GM23248 (cell line): ENCODE measurements around the gene FOXP2. TPM values are rescaled to one million over a fixed set of nuclear protein-coding genes. Genes with fewer than 3 reads are reported as not detected.
"Not testable (repeated sequence)": the region's sequence is repeated elsewhere in the genome, so short reads cannot be mapped to it uniquely, and the experiment has no call there.

ENCODE experiments used
- DNase-seq: peaks from one replicate; pipeline ENCODE4 v3.0.0-alpha.2; 2015
- H2AFZ ChIP-seq: fragments of 200-600 bp; sonication (generic); 2 replicates; pipeline ENCODE4 v1.6.1; 2016; ENCODE audit warnings: antibody characterized with exemption
- H3F3A ChIP-seq: fragments of 200-600 bp; sonication (generic); 2 replicates; pipeline ENCODE4 v1.6.1; 2016; ENCODE audit warnings: mild to moderate bottlenecking, antibody characterized with exemption, mixed run types; ENCODE audit not compliant: insufficient read depth
- H3K27ac ChIP-seq: fragments of 200-600 bp; sonication (generic); 2 replicates; pipeline ENCODE4 v1.5.1; 2016; ENCODE audit warnings: mild to moderate bottlenecking
- H3K27me3 ChIP-seq: fragments of 200-600 bp; sonication (generic); replicated peaks from 2 replicates; pipeline ENCODE4 v1.6.1; 2016; ENCODE audit warnings: mild to moderate bottlenecking; ENCODE audit not compliant: insufficient read depth
- H3K36me3 ChIP-seq: fragments of 200-600 bp; sonication (generic); 2 replicates; pipeline ENCODE4 v1.6.1; 2016; ENCODE audit warnings: low read depth, mild to moderate bottlenecking
- H3K4me1 ChIP-seq: fragments of 200-600 bp; sonication (generic); 2 replicates; pipeline ENCODE4 v1.6.1; 2016; ENCODE audit warnings: mild to moderate bottlenecking; ENCODE audit not compliant: insufficient read depth
- H3K4me2 ChIP-seq: fragments of 200-600 bp; sonication (generic); one replicate; pipeline ENCODE4 v1.6.1; 2016; ENCODE audit warnings: mild to moderate bottlenecking; ENCODE audit not compliant: unreplicated experiment
- H3K4me3 ChIP-seq: fragments of 200-600 bp; sonication (generic); 2 replicates; pipeline ENCODE4 v1.5.1; 2016; ENCODE audit warnings: mild to moderate bottlenecking
- H3K79me2 ChIP-seq: fragments of 200-600 bp; sonication (generic); 2 replicates; pipeline ENCODE4 v1.6.1; 2016; ENCODE audit warnings: mild to moderate bottlenecking; ENCODE audit not compliant: insufficient read depth
- H3K9ac ChIP-seq: fragments of 200-600 bp; sonication (generic); 2 replicates; pipeline ENCODE4 v1.6.1; 2016; ENCODE audit warnings: mild to moderate bottlenecking
- H3K9me2 ChIP-seq: fragments of 200-600 bp; sonication (generic); 2 replicates; pipeline ENCODE4 v1.6.1; 2016; ENCODE audit warnings: mixed run types, mild to moderate bottlenecking, moderate library complexity; ENCODE audit not compliant: insufficient read depth
- H3K9me3 ChIP-seq: fragments of 200-600 bp; sonication (generic); one replicate; pipeline ENCODE4 v1.6.1; 2017; ENCODE audit warnings: low read depth
- H4K20me1 ChIP-seq: fragments of 200-600 bp; sonication (generic); 2 replicates; pipeline ENCODE4 v1.6.0; 2016; ENCODE audit not compliant: insufficient read depth
- EZH2 ChIP-seq: fragments of 200-600 bp; sonication (generic); IDR thresholded peaks from 2 replicates; pipeline ENCODE4 v1.6.1; 2018; ENCODE audit warnings: antibody characterized with exemption, mild to moderate bottlenecking; ENCODE audit not compliant: insufficient read depth, poor library complexity, severe bottlenecking
- EZH2phosphoT487 ChIP-seq: fragments of 200-600 bp; sonication (generic); IDR thresholded peaks from 2 replicates; pipeline ENCODE4 v1.6.1; 2018; ENCODE audit warnings: antibody characterized with exemption, moderate library complexity, mild to moderate bottlenecking, low read depth; ENCODE audit not compliant: insufficient read depth
- WGBS, 2 experiments: methylation state at CpG; one replicate each; pipeline ENCODE4 v1.1.6; 2015 to 2017; ENCODE audit warnings: low lambda C conversion rate in 2 of 2, low coverage in 1 of 2; ENCODE audit errors: missing lambda C conversion rate in 2 of 2; 5-methylcytosine and 5-hydroxymethylcytosine counted together
- in situ Hi-C: fragments of 300-500 bp; cut with MboI; formaldehyde crosslinking; loops from 2 replicates; pipeline ENCODE4 v1.15.0; 2020
- polyA plus RNA-seq: library from polyadenylated mRNA; unstranded; fragments of >200 nt; fragmentation: Nextera tagmentation; extraction: Ambion mirVana; gene quantifications from 2 replicates; pipeline ENCODE4 v1.2.1, GENCODE V29; 2016
- total RNA-seq: library from RNA; depleted of rRNA; stranded (reverse); fragments of >200 nt; shearing (Covaris generic); gene quantifications from 2 replicates; pipeline ENCODE4 v1.2.3, GENCODE V29; 2014

Gene FOXP2
- total and polyA plus RNA-seq, 2 experiments from 2014 or later, result 2.3 to 5.0 TPM

DNA sequence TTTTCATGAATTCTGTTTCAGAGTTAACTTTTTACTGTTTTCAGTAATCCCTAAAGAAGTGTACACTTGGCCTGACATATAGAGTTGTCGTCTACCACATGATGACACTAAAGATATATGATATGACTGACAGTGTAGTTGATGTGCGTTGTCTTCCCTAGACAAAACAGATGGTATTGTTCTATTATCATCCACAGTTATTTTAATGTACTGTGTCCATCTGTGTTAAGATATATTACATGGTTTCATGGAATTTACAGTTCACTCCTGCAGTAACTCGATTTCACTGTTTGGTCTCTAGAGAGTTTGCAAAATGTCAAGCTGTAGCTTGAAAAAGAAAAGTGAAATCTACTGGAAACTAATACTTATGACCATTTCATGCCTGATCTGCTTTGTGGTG, 18.1 kb downstream of the FOXP2 start:
- Histone ChIP-seq H3K79me2 (no peaks in the 10 kb centered on the region), H3K9me2 (no peaks in the 10 kb centered on the region), H3F3A (no peaks in the 10 kb centered on the region), H3K9ac (no peak overlapping the region), H3K4me3 (no peak overlapping the region), H2AFZ (no peak overlapping the region), H3K9me3 (no peaks in the 10 kb centered on the region), H3K4me1 (no peaks in the 10 kb centered on the region), H3K4me2 (no peak overlapping the region), H3K36me3 (no peaks in the 10 kb centered on the region), H3K27ac (no peak overlapping the region), H3K27me3 (no peaks in the 10 kb centered on the region), H4K20me1 (no peaks in the 10 kb centered on the region)
- 80 to 85% methylated on average over 3 of the region's 3 CpGs for WGBS, 2 experiments
- in situ Hi-C loops, result no loop called here
- TF ChIP-seq EZH2, result no peak
- TF ChIP-seq EZH2phosphoT487, result no peak
- no peak for DNase-seq

DNA sequence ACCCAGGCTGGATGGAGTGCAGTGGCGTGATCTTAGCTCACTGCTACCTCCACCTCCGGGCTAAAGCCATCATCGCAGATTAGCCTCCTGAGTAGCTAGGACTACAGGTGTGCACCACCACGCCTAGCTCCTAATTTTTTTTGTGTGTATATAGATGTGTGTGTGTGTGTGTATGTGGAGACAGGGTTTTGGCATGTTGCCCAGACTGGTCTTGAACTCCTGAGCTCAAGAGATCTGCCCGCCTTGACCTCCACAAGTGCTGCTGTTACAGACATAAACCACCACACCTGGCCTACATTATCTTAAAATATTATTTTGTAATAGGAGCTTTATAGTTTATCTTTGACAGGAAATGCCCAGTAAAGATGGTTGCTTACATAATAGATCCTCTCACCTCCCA, 25.0 kb downstream of the FOXP2 start:
- no peaks in the 10 kb centered on the region for H3K9me3 ChIP-seq
- no peaks in the 10 kb centered on the region for H3K9me2 ChIP-seq
- no peak overlapping the region for H3K4me2 ChIP-seq
- H3K36me3 ChIP-seq, result no peaks in the 10 kb centered on the region
- no peaks in the 10 kb centered on the region for H3F3A ChIP-seq
- in situ Hi-C loops, result no loop called here
- WGBS, 2 experiments, result 85 to 90% methylated on average over 5 of the region's 5 CpGs
- no peak overlapping the region for H3K27ac ChIP-seq
- TF ChIP-seq EZH2phosphoT487 (no peak), EZH2 (no peak)
- H4K20me1 ChIP-seq, result no peaks in the 10 kb centered on the region
- H3K4me1 ChIP-seq, result no peaks in the 10 kb centered on the region
- H3K4me3 ChIP-seq, result no peak overlapping the region
- no peak overlapping the region for H2AFZ ChIP-seq
- no peaks in the 10 kb centered on the region for H3K27me3 ChIP-seq
- H3K79me2 ChIP-seq, result no peaks in the 10 kb centered on the region
- no peak overlapping the region for H3K9ac ChIP-seq
- no peak for DNase-seq

DNA sequence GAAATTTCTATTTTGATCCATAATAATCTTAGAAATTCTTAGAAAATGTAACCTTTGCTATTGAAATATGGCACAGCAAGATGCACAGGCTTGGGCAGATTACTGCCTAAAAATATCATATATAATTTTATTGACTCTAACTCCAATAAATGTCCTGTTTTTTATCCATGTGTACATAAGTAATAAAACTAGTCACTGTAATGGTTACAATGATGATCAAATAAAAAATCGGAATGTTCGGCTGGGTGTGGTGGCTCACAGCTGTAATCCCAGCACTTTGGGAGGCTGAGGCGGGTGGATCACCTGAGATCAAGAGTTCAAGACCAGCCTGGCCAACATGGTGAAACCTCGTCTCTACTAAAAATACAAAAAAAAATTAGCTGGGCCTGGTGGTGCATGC, 26.3 kb downstream of the FOXP2 start:
- H3K36me3 ChIP-seq, H3K27me3 ChIP-seq, DNase-seq, H3K27ac ChIP-seq, in situ Hi-C loops, H3K9me3 ChIP-seq, H3F3A ChIP-seq, H4K20me1 ChIP-seq, H3K4me3 ChIP-seq, H3K4me2 ChIP-seq, H3K4me1 ChIP-seq, H3K9me2 ChIP-seq, H3K9ac ChIP-seq, H3K79me2 ChIP-seq, H2AFZ ChIP-seq: not testable (repeated sequence)
- WGBS, 2 experiments, result 87 to 89% methylated on average over 4 of the region's 4 CpGs

DNA sequence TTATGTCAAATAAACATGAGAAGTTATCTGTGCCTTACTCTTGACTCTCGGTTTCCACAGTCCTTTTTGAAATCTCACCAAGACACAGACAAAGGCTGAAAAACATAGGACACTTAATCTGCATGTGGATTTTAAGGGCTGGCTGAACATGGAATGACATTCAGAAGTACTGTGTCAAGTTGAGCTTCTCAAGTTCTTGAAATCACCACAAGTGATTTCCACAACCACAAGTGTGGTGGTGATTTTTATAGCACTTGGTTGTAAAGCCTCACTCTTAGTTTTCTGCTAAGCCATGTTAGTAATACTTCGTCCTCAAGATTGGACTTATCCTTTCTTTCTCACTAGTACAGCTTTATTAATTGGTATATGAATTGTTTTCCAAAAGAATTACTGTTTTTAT, 29.6 kb downstream of the FOXP2 start:
- H3K9ac ChIP-seq, result no peak overlapping the region
- no peak overlapping the region for H3K4me2 ChIP-seq
- TF ChIP-seq EZH2phosphoT487, result no peak
- TF ChIP-seq EZH2, result no peak
- H3K9me3 ChIP-seq, result no peaks in the 10 kb centered on the region
- in situ Hi-C loops, result no loop called here
- no peaks in the 10 kb centered on the region for H3K9me2 ChIP-seq
- H3K4me3 ChIP-seq, result no peak overlapping the region
- H3K36me3 ChIP-seq, result no peaks in the 10 kb centered on the region
- no peaks in the 10 kb centered on the region for H3K4me1 ChIP-seq
- no peaks in the 10 kb centered on the region for H3F3A ChIP-seq
- H3K27ac ChIP-seq, result no peak overlapping the region
- H2AFZ ChIP-seq, result no peak overlapping the region
- no peak for DNase-seq
- no peaks in the 10 kb centered on the region for H3K79me2 ChIP-seq
- no peaks in the 10 kb centered on the region for H4K20me1 ChIP-seq
- H3K27me3 ChIP-seq, result no peaks in the 10 kb centered on the region
- WGBS, 2 experiments, result 63 to 77% methylated on average over 2 of the region's 2 CpGs

DNA sequence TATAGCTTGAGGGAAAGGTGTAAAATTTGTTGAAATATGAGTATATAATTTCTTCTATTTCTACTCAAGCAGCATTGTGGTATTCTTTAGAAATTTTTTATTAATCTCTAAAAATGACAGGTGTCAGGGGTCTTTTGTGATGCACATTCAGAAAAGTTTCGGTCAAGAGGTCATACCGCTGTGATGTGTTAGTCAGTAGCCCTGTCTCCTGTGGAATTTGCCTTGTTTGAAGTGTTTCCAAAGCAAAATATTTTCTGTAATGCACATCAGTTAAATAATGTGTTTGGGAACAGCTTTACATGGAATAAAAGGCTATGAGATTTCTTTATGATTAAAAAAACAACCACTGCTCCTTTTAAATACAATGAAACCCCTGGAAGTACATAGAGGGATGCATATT, 35.8 kb downstream of the FOXP2 start:
- Histone ChIP-seq H3K4me2 (no peak overlapping the region), H3K27me3 (no peaks in the 10 kb centered on the region), H3K9me3 (no peaks in the 10 kb centered on the region), H4K20me1 (no peaks in the 10 kb centered on the region), H3K36me3 (no peaks in the 10 kb centered on the region), H3K79me2 (no peaks in the 10 kb centered on the region), H2AFZ (no peak overlapping the region), H3K9me2 (no peaks in the 10 kb centered on the region), H3K9ac (no peak overlapping the region), H3F3A (no peaks in the 10 kb centered on the region), H3K4me3 (no peak overlapping the region), H3K27ac (no peak overlapping the region), H3K4me1 (no peaks in the 10 kb centered on the region)
- in situ Hi-C loops, result no loop called here
- TF ChIP-seq EZH2phosphoT487, result no peak
- no peak for TF ChIP-seq EZH2
- WGBS, 2 experiments, result 94 to 100% methylated on average over 2 of the region's 2 CpGs
- no peak for DNase-seq
